Right lobe of liver (tissue), 6 donors: Measurements from ENCODE around the gene OR10A2. TPM values are rescaled to one million over a fixed set of nuclear protein-coding genes. Genes with fewer than 3 reads are reported as not detected.

ENCODE experiments used
- ATAC-seq, 4 donors: fragments of 200-7000 bp; cut with Tn5 transposase; one replicate each; pipeline ENCODE4 v1.9.1; 2020; ENCODE audit warnings: mild to moderate bottlenecking in 4 of 4, moderate library complexity in 4 of 4
- DNase-seq, 3 donors: peaks; one replicate each; pipeline ENCODE4 v3.0.0-alpha.2; 2020
- H3K27ac ChIP-seq, 3 donors: fragments of 200-600 bp; one replicate each; pipeline ENCODE4 v1.8.0; 2022
- H3K27me3 ChIP-seq, 2 donors: fragments of 200-600 bp; one replicate each; pipeline ENCODE4 v1.8.0; 2022
- H3K36me3 ChIP-seq, 4 donors: fragments of 200-600 bp; sonication (generic) in 1 of 4; one replicate each; pipeline versions ENCODE4 v1.5.1 to v1.8.0; 2017 to 2022; ENCODE audit warnings: control low read depth in 1 of 4
- H3K4me1 ChIP-seq, 4 donors: fragments of 200-600 bp; sonication (generic) in 1 of 4; one replicate each; pipeline versions ENCODE4 v1.5.1 to v1.8.0; 2017 to 2022; ENCODE audit warnings: control low read depth in 1 of 4
- H3K4me3 ChIP-seq, 3 donors: fragments of 200-600 bp; one replicate each; pipeline ENCODE4 v1.8.0; 2022
- H3K9me3 ChIP-seq, 4 donors: fragments of 200-600 bp; sonication (generic) in 1 of 4; one replicate each; pipeline versions ENCODE4 v1.5.1 to v1.8.0; 2017 to 2022; ENCODE audit warnings: control low read depth in 1 of 4
- CTCF ChIP-seq, 4 donors: fragments of 200-600 bp in 3 of 4; fragments of 450-650 bp in 1 of 4; IDR thresholded peaks; one replicate each; pipeline versions ENCODE4 v1.5.1 to v1.8.0; 2016 to 2022; ENCODE audit warnings: antibody characterized with exemption in 4 of 4, mild to moderate bottlenecking in 2 of 4
- POLR2A ChIP-seq: fragments of 450-650 bp; IDR thresholded peaks from one replicate; pipeline ENCODE4 v1.6.1; 2017; ENCODE audit warnings: antibody characterized with exemption, mild to moderate bottlenecking
- WGBS: methylation state at CpG from one replicate; pipeline ENCODE4 v1.1.6; 2018; ENCODE audit warnings: low coverage, low lambda C conversion rate; ENCODE audit not compliant: insufficient coverage; ENCODE audit errors: missing lambda C conversion rate; 5-methylcytosine and 5-hydroxymethylcytosine counted together
- intact Hi-C, 2 donors: fragments of 100-400 bp; cut with DNase I; formaldehyde crosslinking; loops; one replicate each; pipeline versions ENCODE4 v1.11.2 to v1.14.1; 2022
- total RNA-seq, 6 experiments: library from RNA; depleted of rRNA in 2 of 6; stranded (reverse); fragments of >200 nt in 2 of 6; fragmentation: NEBNext Ultra II Directional in 3 of 6; extraction: Animal tissue kit (Norgen Biotek cat#: 25700) in 3 of 6; gene quantifications; one replicate each; pipeline versions ENCODE4 v1.1.0 to v1.2.4, GENCODE V29; 2016 to 2023
- donor health status: DM: no; HTN: yes; CAD: no.
- donor health status: DM: no; HTN: no; CAD: no.
- donor health status: DM: no; HTN: no; CAD: no.
- donor health status: DM: no; HTN: yes; CAD: no.
- donor health status: DM: no; HTN: yes; CAD: no.

The OR10A2 gene
- total RNA-seq, 6 experiments from 2014 or later, result not detected

GRCh38 chr11:6919698-6920097 is 56.8 kb downstream of the OR10A2 start:
- ATAC-seq (no peak), DNase-seq (no peak)
- Histone ChIP-seq H3K9me3 (no peaks in the 10 kb centered on the region), H3K27ac (no peak overlapping the region), H3K36me3 (no peaks in the 10 kb centered on the region), H3K4me3 (no peak overlapping the region), H3K4me1 (no peaks in the 10 kb centered on the region), H3K27me3 (no peaks in the 10 kb centered on the region)
- intact Hi-C loops, result no loop called here
- no peak for TF ChIP-seq CTCF (IDR thresholded peaks at IDR 0.05)
- TF ChIP-seq POLR2A, result no peak
- 38% methylated on average over 2 of the region's 2 CpGs for WGBS

- H3K36me3 ChIP-seq, result no peaks in the 10 kb centered on the region
- no peak within 1 kb of the TSS for H3K4me3 ChIP-seq
- ATAC-seq, result no peak
- no peak for TF ChIP-seq POLR2A
- TF ChIP-seq CTCF (IDR thresholded peaks at IDR 0.05), result no peak
- 100% methylated on average over 1 of the region's 1 CpG for WGBS
- intact Hi-C loops, result no loop called here
- H3K4me1 ChIP-seq, result no peaks in the 10 kb centered on the region
- DNase-seq, result no peak
- no peaks in the 10 kb centered on the region for H3K9me3 ChIP-seq
- H3K27ac ChIP-seq, result no peak within 1 kb of the TSS
- H3K27me3 ChIP-seq, result no peaks in the 10 kb centered on the region
Measured at GRCh38 chr11:6920702-6921101, 57.8 kb downstream of the OR10A2 start, which contains the start of gene OR2D3. OR2D3 (plus strand) TSS chr11:6921002; CDS start chr11:6921002, 0 bp downstream.

Other genes starting within 250 kb of the OR10A2 start
- 100 to 1,000 TPM in 2 of 6 experiments, 10 to 100 TPM in 4; 62.5 to 159 (median 81.0) TPM for gene TPP1, start 243.6 kb upstream of the OR10A2 start, total RNA-seq
- 1 to 10 TPM; 1.8 to 9.2 (median 4.1) TPM for gene DCHS1, start 207.2 kb upstream of the OR10A2 start, total RNA-seq
- gene MRPL17, start 179.7 kb upstream of the OR10A2 start, total RNA-seq, result 10 to 100 TPM; 10.7 to 21.6 (median 17.3) TPM
- under 1 TPM in 1 of 6 experiments, not detected in 5; 0.07 TPM for gene OR2AG2, start 91.1 kb upstream of the OR10A2 start, total RNA-seq
- gene OR2AG1, start 80.0 kb upstream of the OR10A2 start, total RNA-seq, result not detected
- under 1 TPM in 2 of 6 experiments, not detected in 4; 0.04 to 0.49 TPM for gene OR6A2, start 63.4 kb upstream of the OR10A2 start, total RNA-seq
- gene OR10A5, start 17.4 kb upstream of the OR10A2 start, total RNA-seq, result not detected
- gene OR10A4, start 13.6 kb downstream of the OR10A2 start, total RNA-seq, result not detected
- not detected for gene OR2D2, start 29.4 kb downstream of the OR10A2 start, total RNA-seq
- not detected for gene OR2D3, start 57.9 kb downstream of the OR10A2 start, total RNA-seq
- 1 to 10 TPM in 1 of 6 experiments, under 1 TPM in 4, not detected in 1; 0.14 to 1.3 (median 0.42) TPM for gene ZNF215, start 63.4 kb downstream of the OR10A2 start, total RNA-seq
- 1 to 10 TPM in 5 of 6 experiments, under 1 TPM in 1; 0.49 to 3.3 (median 1.9) TPM for gene ZNF214, start 157.3 kb downstream of the OR10A2 start, total RNA-seq
- gene NLRP14, start 157.4 kb downstream of the OR10A2 start, total RNA-seq, result under 1 TPM in 4 of 6 experiments, not detected in 2; 0.07 to 0.26 (median 0.10) TPM
- gene RBMXL2, start 225.9 kb downstream of the OR10A2 start, total RNA-seq, result not detected